ENCODE data around the gene MARCHF10. TPM values are rescaled to one million over a fixed set of nuclear protein-coding genes. Genes with fewer than 3 reads are reported as not detected.

Gene MARCHF10
- polyA plus RNA-seq, 3 donors: 0.63 to 1.7 (median 0.78) TPM

- no peak for DNase-seq (ENCODE audit: extremely low read depth in 1 of 11, low read depth in 9 of 11, low spot score in 4 of 11)
These were observed 150.4 kb downstream of the MARCHF10 start for GRCh38 chr17:62657690-62658089.

- DNase-seq (ENCODE audit: extremely low read depth in 1 of 11, low read depth in 9 of 11, low spot score in 4 of 11): no peak
These were observed 150.9 kb downstream of the MARCHF10 start for GRCh38 chr17:62657145-62657665.

- DNase-seq (ENCODE audit: extremely low read depth in 1 of 11, low read depth in 9 of 11, low spot score in 4 of 11): no peak
These were observed 151.7 kb downstream of the MARCHF10 start for GRCh38 chr17:62656446-62656845.

- DNase-seq (ENCODE audit: extremely low read depth in 1 of 11, low read depth in 9 of 11, low spot score in 4 of 11): no peak
These were observed 152.5 kb downstream of the MARCHF10 start for GRCh38 chr17:62655656-62656055.

- peak in 3 of 11 donors; percentile 40 to 42 (median 42) for DNase-seq (ENCODE audit: extremely low read depth in 1 of 11, low read depth in 9 of 11, low spot score in 4 of 11)
These were observed 154.0 kb downstream of the MARCHF10 start for GRCh38 chr17:62653826-62654761.

GRCh38 chr17:62653002-62653825, 154.9 kb downstream of the MARCHF10 start:
- peak in 7 of 11 donors; percentile 47 to 76 (median 62) for DNase-seq (ENCODE audit: extremely low read depth in 1 of 11, low read depth in 9 of 11, low spot score in 4 of 11)

GRCh38 chr17:62652251-62653001, 155.7 kb downstream of the MARCHF10 start:
- peak in 6 of 11 donors; percentile 30 to 62 (median 42) for DNase-seq (ENCODE audit: extremely low read depth in 1 of 11, low read depth in 9 of 11, low spot score in 4 of 11)

Other genes starting within 250 kb of the MARCHF10 start
- 10 to 100 TPM; 52.6 to 80.0 (median 72.5) TPM for gene MRC2, start 180.6 kb downstream of the MARCHF10 start, polyA plus RNA-seq (ENCODE audit: insufficient read length in 3 of 3)
- 10 to 100 TPM; 26.7 to 30.9 (median 29.1) TPM for gene TANC2, start 157.9 kb upstream of the MARCHF10 start, polyA plus RNA-seq (ENCODE audit: insufficient read length in 3 of 3)